Omental fat pad (tissue), 4 donors: ENCODE results near the gene TNNC1. TPM values are rescaled to one million over a fixed set of nuclear protein-coding genes. Genes with fewer than 3 reads are reported as not detected.
A peak's percentile ranks its signal among the peaks of the same experiment; 100 is the strongest.

Experiments
- ATAC-seq: fragments of 150-250 bp; one replicate; pipeline ENCODE4 v1.9.1; 2016; ENCODE audit warnings: mild to moderate bottlenecking, moderate library complexity; ENCODE audit not compliant: low FRiP score
- DNase-seq: peaks from one replicate; pipeline ENCODE4 v3.0.0-alpha.2; 2019; ENCODE audit warnings: low spot score
- total RNA-seq, 4 donors: library from RNA; depleted of rRNA; stranded (reverse); fragments of >200 nt; gene quantifications; one replicate each; pipeline ENCODE4 v1.1.0, GENCODE V29; 2016
- TF ChIP-seq, protein P1 (sequence below), 3 donors: fragments of 450-650 bp; IDR thresholded peaks; one replicate each; pipeline ENCODE4 v1.5.1; 2016 to 2017; ENCODE audit warnings: antibody characterized with exemption in 3 of 3, mild to moderate bottlenecking in 3 of 3, moderate library complexity in 2 of 3

Gene TNNC1
- total RNA-seq, 4 donors from 2014 or later = 2.4 to 2.5 TPM; not detected in 2

- TF ChIP-seq, protein P1, sequence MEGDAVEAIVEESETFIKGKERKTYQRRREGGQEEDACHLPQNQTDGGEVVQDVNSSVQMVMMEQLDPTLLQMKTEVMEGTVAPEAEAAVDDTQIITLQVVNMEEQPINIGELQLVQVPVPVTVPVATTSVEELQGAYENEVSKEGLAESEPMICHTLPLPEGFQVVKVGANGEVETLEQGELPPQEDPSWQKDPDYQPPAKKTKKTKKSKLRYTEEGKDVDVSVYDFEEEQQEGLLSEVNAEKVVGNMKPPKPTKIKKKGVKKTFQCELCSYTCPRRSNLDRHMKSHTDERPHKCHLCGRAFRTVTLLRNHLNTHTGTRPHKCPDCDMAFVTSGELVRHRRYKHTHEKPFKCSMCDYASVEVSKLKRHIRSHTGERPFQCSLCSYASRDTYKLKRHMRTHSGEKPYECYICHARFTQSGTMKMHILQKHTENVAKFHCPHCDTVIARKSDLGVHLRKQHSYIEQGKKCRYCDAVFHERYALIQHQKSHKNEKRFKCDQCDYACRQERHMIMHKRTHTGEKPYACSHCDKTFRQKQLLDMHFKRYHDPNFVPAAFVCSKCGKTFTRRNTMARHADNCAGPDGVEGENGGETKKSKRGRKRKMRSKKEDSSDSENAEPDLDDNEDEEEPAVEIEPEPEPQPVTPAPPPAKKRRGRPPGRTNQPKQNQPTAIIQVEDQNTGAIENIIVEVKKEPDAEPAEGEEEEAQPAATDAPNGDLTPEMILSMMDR (IDR thresholded peaks at IDR 0.05) = no peak
- DNase-seq (no peak), ATAC-seq (peak; percentile 57)
These were observed 2.4 kb upstream of the TNNC1 start for GRCh38 chr3:52456169-52456799.

DNA sequence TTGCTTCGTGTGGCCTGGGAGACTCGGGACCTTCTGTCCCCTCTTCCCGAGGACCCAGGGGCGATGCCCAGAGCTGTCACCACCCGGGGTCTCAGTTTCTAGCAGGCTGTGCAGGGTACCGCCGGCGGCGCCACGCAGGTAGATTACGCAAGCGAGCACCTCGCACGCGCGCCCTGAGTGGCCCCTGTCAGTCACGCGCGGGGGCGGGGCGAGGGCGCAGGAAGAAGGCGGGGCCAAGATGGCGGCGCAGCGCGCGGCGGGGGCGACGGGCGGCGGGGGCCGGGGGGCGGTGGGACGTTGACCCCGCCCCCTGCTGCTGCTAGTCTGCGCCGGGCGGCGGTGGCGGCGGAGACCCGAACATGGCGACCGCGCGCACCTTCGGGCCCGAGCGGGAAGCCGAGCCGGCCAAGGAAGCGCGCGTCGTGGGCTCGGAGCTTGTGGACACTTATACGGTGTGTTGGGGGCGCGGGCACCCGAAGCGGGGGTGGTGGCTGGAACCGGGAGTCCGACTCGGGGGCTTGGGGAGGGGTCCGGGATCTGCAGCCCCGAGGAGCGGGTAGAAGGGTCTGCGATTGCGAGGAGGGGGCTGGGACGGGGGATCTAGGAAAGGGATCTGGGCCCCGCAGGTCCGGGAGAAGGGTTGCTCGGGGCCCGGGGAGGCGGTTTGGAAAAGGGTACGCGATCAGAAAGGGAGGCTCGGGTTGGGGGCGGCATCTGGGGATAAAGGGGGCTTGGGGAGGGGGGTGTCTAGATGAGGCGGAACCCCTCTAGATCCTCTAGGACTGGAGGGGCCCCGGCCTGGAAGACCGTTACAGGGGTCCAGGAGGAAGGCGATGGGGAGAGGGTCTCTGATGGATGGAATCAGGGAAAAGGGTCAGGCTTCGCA is 1.7 kb upstream of the TNNC1 start, which contains the start of gene NISCH:
NISCH (plus strand) TSS at position 322 of the 886 bp plus-strand sequence; CDS start at position 360, 38 bp downstream.
- TF ChIP-seq, protein P1 (IDR thresholded peaks at IDR 0.05) = no peak
- peak; percentile 65 for ATAC-seq
- peak; percentile 88 for DNase-seq

DNA sequence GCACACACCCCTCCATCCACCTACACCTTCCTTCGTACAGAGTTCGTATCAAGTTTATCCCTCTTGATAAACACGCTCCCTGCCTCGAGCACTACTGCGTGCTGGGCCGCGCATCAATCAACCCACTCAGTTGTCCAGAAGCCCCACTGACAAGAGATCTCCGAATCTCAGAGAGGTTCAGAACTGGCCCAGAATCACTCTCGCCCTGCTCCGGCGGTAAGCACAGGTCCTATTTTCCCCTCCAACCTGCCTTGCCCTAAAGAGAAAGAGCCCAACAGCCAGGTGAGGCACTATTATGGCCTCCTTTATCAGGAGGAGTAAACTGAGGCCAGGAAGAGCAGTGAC is 1.1 kb upstream of the TNNC1 start:
- ATAC-seq = no peak
- DNase-seq = no peak
- TF ChIP-seq, protein P1 (IDR thresholded peaks at IDR 0.05) = no peak

DNA sequence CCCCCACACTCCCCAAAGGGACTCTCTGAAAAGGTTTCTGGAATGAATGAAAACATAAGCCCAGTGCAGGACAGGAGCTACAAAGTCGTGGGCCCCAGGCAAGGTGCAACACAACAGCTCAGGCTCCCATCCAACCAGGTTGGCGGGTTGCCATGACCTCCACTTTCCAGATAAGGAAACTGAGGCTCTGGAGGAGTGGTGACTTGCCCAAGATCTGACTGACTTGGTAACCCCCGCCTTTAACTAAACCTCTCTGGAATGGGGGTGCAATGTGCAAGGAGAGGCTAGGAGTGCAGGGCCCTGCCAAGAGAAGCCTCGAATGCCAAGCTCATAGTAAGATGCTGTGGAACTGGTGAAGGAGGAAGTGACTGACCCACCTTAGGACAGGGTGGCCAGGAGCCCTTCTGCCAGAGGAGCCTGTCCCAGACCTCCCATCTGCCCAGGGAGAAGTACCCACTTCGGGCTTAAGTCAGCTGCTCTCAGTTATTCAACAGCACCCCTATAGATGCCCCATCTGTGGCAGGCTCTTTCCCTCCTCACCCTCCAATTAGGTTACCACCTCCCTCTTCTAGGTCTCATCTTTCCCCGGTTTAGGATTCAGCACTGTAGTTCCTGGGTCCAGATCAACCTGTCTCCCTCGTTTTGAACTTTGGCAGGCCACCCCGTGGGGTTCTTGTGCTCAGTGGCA is 553 bp upstream of the TNNC1 start:
- ATAC-seq = no peak
- no peak for DNase-seq
- TF ChIP-seq, protein P1 (IDR thresholded peaks at IDR 0.05) = no peak

- TF ChIP-seq, protein P1 (IDR thresholded peaks at IDR 0.05) = no peak
- ATAC-seq (no peak), DNase-seq (no peak)
These were observed 1.1 kb downstream of the TNNC1 start for GRCh38 chr3:52452570-52453221.

DNA sequence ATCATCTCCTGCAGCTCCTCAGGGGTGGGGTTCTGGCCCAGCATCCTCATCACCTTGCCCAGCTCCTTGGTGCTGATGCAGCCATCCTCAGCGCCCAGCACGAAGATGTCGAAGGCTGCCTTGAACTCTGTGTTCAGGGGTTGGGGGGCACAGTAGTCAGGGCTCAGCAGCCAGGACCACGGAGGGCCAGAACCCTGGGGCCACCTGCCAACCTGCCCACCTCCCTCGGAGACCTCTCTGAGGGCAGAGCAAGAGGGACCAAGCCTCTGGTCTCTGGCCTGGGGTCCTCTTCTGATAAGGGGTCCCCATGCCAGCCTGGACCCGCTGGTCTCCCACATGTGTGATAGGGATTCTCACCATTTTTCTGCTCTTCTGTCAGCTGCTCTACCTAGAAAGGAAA is 1.7 kb downstream of the TNNC1 start:
- no peak for DNase-seq
- TF ChIP-seq, protein P1 (IDR thresholded peaks at IDR 0.05) = no peak
- no peak for ATAC-seq
